ENCODE results near the gene R3HCC1L. TPM values are rescaled to one million over a fixed set of nuclear protein-coding genes. Genes with fewer than 3 reads are reported as not detected.

Gene R3HCC1L
- polyA plus RNA-seq, 1 donor from 2014 or later, result 12.8 TPM

DNA sequence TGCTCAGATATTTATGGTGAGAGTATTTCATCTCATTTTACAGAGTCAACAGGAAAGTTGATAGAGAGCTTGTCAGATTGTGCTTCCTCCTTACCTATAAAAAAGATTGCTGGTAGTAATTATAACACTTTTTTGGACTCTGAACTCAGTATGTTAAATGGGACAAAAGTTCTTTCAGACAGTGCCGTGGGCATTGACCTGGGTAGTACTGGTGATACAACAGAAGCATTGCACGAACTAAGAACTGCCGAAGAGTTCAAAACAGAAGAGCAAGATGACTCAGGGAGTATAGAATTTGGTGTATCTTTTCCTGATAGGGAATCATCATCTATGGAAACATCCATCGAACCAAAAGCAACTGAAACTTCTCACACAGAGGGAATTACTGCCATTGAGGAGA, 75.0 kb downstream of the R3HCC1L start:
- Histone ChIP-seq H4K20me1 (ENCODE audit: insufficient read depth) (no peaks in the 10 kb centered on the region), H2AFZ (ENCODE audit: low read depth, low read length) (no peak overlapping the region), H3K9ac (ENCODE audit: low read length) (no peak overlapping the region), H3K9me3 (ENCODE audit: low read length) (no peaks in the 10 kb centered on the region), H3K4me2 (ENCODE audit: low read length) (no peak overlapping the region), H3K27ac (ENCODE audit: low read length) (no peak overlapping the region), H3F3A (ENCODE audit: insufficient read depth, low read length, poor library complexity, severe bottlenecking) (no peaks in the 10 kb centered on the region), H3K27me3 (ENCODE audit: insufficient read depth, low read depth, low read length) (no peaks in the 10 kb centered on the region), H3K4me3 (ENCODE audit: low read length) (no peak overlapping the region), H3K36me3 (ENCODE audit: insufficient read depth, low read length) (no peaks in the 10 kb centered on the region), H3K79me2 (replicated peaks; ENCODE audit: insufficient read depth, low read length) (no peaks in the 10 kb centered on the region), H3K9me2 (ENCODE audit: insufficient read depth, low read length) (no peaks in the 10 kb centered on the region)
- no peak for TF ChIP-seq MXI1 (conservative IDR thresholded peaks at IDR 0.05; ENCODE audit: poor library complexity, severe bottlenecking)
- TF ChIP-seq, protein P1, sequence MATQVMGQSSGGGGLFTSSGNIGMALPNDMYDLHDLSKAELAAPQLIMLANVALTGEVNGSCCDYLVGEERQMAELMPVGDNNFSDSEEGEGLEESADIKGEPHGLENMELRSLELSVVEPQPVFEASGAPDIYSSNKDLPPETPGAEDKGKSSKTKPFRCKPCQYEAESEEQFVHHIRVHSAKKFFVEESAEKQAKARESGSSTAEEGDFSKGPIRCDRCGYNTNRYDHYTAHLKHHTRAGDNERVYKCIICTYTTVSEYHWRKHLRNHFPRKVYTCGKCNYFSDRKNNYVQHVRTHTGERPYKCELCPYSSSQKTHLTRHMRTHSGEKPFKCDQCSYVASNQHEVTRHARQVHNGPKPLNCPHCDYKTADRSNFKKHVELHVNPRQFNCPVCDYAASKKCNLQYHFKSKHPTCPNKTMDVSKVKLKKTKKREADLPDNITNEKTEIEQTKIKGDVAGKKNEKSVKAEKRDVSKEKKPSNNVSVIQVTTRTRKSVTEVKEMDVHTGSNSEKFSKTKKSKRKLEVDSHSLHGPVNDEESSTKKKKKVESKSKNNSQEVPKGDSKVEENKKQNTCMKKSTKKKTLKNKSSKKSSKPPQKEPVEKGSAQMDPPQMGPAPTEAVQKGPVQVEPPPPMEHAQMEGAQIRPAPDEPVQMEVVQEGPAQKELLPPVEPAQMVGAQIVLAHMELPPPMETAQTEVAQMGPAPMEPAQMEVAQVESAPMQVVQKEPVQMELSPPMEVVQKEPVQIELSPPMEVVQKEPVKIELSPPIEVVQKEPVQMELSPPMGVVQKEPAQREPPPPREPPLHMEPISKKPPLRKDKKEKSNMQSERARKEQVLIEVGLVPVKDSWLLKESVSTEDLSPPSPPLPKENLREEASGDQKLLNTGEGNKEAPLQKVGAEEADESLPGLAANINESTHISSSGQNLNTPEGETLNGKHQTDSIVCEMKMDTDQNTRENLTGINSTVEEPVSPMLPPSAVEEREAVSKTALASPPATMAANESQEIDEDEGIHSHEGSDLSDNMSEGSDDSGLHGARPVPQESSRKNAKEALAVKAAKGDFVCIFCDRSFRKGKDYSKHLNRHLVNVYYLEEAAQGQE (IDR thresholded peaks at IDR 0.05; ENCODE audit: borderline replicate concordance), result no peak
- no peak for TF ChIP-seq SMC3 (conservative IDR thresholded peaks at IDR 0.05; ENCODE audit: poor library complexity)
- no peak for TF ChIP-seq EZH2 (IDR thresholded peaks at IDR 0.05; ENCODE audit: borderline replicate concordance, insufficient read depth, low read length, poor library complexity, severe bottlenecking)

DNA sequence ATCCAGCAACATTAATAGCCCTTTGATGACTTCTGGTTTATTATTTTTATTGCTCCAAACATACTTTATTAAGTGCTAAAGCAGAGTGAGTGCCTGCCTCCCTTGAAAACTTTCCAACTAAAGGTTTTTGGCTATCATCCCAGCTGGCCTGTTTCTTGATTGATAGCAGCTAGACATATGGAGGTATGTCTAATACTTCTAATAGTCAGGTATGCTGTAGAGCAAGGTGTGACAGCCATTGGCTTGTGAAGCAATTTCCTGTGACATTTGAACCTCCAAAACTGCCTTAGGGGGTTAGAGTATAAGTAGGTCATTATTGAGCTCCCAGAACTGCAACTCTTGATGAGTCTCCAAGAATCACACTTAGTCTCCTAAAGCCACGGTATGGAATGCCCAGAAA, 77.7 kb downstream of the R3HCC1L start:
- H3F3A ChIP-seq (ENCODE audit: insufficient read depth, low read length, poor library complexity, severe bottlenecking), result no peaks in the 10 kb centered on the region
- no peaks in the 10 kb centered on the region for H4K20me1 ChIP-seq (ENCODE audit: insufficient read depth)
- H3K27ac ChIP-seq (ENCODE audit: low read length), result no peak overlapping the region
- H3K9me3 ChIP-seq (ENCODE audit: low read length), result peaks cover 3% of the 10 kb centered on the region
- no peak overlapping the region for H3K4me3 ChIP-seq (ENCODE audit: low read length)
- no peaks in the 10 kb centered on the region for H3K27me3 ChIP-seq (ENCODE audit: insufficient read depth, low read depth, low read length)
- no peak overlapping the region for H2AFZ ChIP-seq (ENCODE audit: low read depth, low read length)
- no peak overlapping the region for H3K4me2 ChIP-seq (ENCODE audit: low read length)
- TF ChIP-seq TAF1 (IDR thresholded peaks at IDR 0.05; ENCODE audit: low read depth), result no peak
- no peak for TF ChIP-seq SMC3 (conservative IDR thresholded peaks at IDR 0.05; ENCODE audit: poor library complexity)
- TF ChIP-seq RAD21 (conservative IDR thresholded peaks at IDR 0.05), result no peak
- TF ChIP-seq, protein P2, sequence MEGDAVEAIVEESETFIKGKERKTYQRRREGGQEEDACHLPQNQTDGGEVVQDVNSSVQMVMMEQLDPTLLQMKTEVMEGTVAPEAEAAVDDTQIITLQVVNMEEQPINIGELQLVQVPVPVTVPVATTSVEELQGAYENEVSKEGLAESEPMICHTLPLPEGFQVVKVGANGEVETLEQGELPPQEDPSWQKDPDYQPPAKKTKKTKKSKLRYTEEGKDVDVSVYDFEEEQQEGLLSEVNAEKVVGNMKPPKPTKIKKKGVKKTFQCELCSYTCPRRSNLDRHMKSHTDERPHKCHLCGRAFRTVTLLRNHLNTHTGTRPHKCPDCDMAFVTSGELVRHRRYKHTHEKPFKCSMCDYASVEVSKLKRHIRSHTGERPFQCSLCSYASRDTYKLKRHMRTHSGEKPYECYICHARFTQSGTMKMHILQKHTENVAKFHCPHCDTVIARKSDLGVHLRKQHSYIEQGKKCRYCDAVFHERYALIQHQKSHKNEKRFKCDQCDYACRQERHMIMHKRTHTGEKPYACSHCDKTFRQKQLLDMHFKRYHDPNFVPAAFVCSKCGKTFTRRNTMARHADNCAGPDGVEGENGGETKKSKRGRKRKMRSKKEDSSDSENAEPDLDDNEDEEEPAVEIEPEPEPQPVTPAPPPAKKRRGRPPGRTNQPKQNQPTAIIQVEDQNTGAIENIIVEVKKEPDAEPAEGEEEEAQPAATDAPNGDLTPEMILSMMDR (IDR thresholded peaks at IDR 0.05; ENCODE audit: poor library complexity, severe bottlenecking), result no peak
- TF ChIP-seq EP300 (conservative IDR thresholded peaks at IDR 0.05; ENCODE audit: poor library complexity, severe bottlenecking), result no peak
- no peak for TF ChIP-seq MXI1 (conservative IDR thresholded peaks at IDR 0.05; ENCODE audit: poor library complexity, severe bottlenecking)
- TF ChIP-seq, protein P1 (IDR thresholded peaks at IDR 0.05; ENCODE audit: borderline replicate concordance), result no peak
- no peak for TF ChIP-seq POLR2AphosphoS5 (IDR thresholded peaks at IDR 0.05)
- TF ChIP-seq EZH2 (IDR thresholded peaks at IDR 0.05; ENCODE audit: borderline replicate concordance, insufficient read depth, low read length, poor library complexity, severe bottlenecking), result no peak
- no peak overlapping the region for H3K9ac ChIP-seq (ENCODE audit: low read length)
- no peaks in the 10 kb centered on the region for H3K9me2 ChIP-seq (ENCODE audit: insufficient read depth, low read length)
- no peaks in the 10 kb centered on the region for H3K36me3 ChIP-seq (ENCODE audit: insufficient read depth, low read length)
- peaks cover 3% of the 10 kb centered on the region for H3K79me2 ChIP-seq (replicated peaks; ENCODE audit: insufficient read depth, low read length)

Measured in neural cell (in vitro differentiated cells).